Measurements from ENCODE around the gene AFAP1.

The AFAP1 gene

DNA sequence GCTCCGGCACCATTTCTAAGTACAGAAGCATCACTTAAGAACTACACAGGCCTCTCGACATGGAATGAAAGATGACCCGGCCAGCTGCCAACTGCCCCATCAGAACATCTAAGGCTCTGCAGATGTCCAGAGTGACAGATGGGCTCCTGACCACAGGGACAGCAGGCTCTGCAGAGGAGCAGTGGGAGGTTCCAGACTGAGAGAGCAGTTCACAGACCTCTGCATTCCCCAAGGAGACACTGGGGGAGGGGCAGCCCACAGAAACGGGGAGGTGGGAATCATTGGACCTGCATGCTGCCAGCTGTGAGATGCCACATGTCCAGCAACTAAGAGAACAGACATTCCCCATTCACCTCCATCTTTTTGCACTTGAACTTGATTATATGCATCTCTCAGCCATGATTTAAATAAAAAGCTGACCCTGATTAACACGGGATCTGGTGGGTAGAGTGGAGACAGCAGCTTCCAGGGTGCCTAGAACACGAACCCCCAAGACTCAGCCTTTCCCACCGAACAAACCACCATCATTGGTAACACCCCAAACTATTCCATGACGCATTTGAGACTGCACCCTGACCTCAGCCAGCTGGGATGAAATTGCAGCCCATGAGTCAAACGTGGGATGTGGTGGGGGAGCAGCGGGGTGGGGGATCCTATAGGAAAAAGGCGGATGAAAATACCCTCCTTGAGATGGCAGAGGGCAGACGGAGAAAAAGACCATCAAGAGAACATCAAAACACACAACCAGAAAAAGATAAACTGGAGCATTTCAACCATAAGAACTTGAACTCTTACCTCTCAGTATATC lies 47.2 kb downstream of the AFAP1 start:
- no peak for TF ChIP-seq GATA3 (IDR thresholded peaks at IDR 0.05; ENCODE audit: low read depth, low read length)
- no peak for TF ChIP-seq GATA2 (IDR thresholded peaks at IDR 0.05; ENCODE audit: low read depth, low read length)

DNA sequence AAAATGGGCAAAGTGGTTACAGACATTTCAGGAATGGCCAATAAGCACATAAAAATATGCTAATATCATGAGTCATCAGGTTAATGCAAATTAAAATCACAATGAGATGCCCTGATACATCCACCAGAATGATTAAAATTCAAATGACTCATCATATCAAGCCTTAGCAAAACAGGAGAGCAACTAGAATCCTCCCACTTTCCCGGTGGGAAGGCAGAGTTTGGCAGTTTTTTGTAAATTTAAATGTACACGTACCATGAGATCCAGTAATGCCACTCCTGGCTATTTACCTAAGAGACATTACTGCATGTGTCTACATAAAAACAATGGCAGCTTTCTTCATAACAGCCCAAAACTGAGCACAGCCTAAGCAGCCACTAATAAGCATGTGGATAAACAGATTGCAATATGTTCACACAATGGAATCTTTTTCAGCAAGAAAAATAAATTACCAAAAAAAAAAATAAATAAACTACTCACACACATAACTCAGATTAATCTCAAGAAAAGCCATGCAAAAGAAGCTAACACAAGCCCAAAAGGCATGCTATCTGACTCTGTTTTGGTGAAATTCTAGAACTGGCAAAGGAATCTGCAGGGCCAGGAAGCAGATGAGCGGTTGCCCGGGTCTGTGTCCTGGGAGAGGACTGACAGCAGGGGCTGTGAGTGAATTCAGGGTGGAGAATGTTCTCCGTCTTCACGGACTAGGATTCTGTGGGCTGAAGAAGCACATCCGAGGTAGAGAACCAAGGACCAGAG lies 48.8 kb downstream of the AFAP1 start:
- TF ChIP-seq GATA3 (IDR thresholded peaks at IDR 0.05; ENCODE audit: low read depth, low read length): no peak
- no peak for TF ChIP-seq GATA2 (IDR thresholded peaks at IDR 0.05; ENCODE audit: low read depth, low read length)

DNA sequence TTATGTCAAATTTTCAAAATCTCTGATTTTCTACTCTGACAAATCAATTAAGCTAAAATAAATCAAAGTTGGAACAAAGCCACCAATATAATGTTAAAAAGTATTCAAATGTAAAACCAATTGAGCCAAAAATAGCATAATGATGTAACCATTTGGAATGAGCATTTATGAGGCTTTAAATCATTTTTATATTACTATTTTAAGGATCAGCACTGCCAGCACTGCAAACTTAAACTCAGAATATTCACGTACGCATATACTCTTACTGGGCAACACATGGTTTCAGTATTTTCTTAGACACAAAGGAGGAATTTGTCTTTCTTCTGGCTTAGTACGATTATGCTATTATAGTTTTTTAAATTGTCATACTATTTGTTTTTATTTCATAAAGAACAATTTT lies 52.2 kb downstream of the AFAP1 start:
- TF ChIP-seq GATA3 (IDR thresholded peaks at IDR 0.05; ENCODE audit: low read depth, low read length): no peak
- TF ChIP-seq GATA2 (IDR thresholded peaks at IDR 0.05; ENCODE audit: low read depth, low read length): no peak

DNA sequence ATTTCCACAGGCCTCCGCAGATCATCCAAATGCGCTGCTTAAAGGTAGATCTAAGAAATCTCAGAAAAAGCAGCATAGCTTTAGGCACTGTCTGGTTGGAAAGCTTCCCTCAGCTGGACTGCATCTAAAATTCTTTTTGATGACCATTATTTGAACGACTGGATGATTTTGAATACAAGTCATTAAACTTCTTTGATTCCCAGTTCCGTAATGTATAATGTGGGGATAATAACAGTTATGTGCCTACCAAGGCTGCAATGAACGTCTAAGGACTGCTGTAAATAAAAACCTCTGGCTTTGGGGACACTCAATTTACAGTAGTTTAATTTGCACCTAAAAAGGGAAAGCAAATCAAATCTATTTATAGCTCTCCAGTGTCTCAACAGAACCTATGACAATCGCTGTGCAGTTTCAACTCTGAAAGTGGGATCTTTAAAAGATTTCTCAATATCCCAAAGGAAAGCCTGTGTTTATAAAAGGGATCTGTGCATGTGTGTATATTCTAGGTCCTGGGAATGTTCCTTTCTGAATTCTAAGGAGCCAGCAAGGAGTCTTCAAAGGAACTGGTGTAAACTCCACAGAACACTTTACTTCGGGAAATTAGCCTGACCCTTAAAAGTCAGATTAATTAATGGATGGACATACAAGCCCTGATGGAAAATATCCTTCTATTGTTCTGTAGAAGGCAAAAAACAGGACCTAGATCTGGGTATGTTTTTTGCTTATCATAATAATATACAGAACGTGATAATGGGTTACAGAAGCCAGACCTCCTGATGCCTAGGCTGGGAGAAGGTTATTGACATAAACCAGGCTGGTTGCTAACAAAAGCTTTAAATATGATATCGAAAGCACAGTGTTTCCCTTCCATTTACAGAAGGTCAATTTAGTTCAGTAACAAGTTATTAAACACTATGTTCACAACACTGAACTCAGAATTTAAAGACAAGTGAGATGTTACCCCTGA lies 53.4 kb downstream of the AFAP1 start:
- TF ChIP-seq GATA2 (IDR thresholded peaks at IDR 0.05; ENCODE audit: low read depth, low read length): peak; percentile 59; the same call in 1 of the 2 replicates
- peak; percentile 68 for TF ChIP-seq GATA3 (IDR thresholded peaks at IDR 0.05; ENCODE audit: low read depth, low read length)

DNA sequence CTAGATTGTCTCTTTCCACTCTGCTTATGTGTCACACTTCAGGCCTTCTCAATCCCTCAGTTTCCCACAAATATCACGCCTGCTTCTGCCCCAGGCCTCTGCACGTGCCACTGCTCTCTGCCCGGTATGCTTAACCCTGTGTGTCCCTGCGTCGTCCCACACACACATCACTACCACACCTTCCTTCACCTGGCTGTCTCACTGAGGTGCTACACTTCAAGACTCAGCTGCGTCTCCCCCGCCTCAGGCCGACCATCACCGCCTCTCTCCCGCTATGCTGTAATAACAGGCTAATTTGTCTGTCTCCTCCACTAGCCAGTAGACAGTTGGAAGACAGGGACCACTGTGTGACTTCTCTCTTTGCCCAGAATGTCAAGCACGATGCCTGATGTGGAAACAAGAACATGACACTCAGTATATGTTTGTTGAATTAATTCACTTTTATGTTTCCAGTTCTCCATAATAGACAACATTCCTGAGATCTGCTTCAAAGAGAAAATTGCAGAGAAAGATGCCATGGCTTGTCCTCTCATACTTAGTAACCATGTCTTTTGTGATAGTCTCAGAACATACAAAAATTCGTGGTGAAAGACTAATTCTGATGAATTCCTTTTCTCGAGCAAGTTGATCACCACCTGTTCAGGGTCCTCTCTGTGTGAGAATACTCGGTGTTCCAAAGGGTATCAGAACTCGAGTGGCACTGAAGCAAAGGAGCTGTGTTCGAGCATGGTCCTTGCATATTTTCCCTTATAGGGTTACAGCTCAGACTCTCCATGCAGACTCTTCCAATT lies 54.2 kb downstream of the AFAP1 start:
- TF ChIP-seq GATA3 (IDR thresholded peaks at IDR 0.05; ENCODE audit: low read depth, low read length): no peak
- no peak for TF ChIP-seq GATA2 (IDR thresholded peaks at IDR 0.05; ENCODE audit: low read depth, low read length)

DNA sequence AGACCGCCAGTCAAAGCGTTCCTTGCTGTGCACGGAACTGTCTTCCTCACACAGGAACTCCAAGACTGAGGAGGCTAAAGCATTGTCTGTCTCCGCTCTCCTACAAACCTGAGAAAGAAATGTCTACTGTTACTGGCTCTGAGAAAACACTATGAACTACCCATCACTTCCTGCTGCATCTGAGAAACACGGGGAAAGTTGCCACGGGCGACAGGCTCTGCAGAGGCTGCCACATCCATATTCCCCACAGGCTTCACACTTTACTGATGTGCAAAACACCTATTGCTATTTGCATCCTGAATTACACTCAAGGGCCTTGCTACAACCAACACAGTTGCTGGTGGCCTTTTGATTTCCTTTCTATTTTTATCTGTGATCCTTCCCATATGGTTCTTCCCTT lies 59.0 kb downstream of the AFAP1 start:
- TF ChIP-seq GATA3 (IDR thresholded peaks at IDR 0.05; ENCODE audit: low read depth, low read length): no peak
- TF ChIP-seq GATA2 (IDR thresholded peaks at IDR 0.05; ENCODE audit: low read depth, low read length): no peak

DNA sequence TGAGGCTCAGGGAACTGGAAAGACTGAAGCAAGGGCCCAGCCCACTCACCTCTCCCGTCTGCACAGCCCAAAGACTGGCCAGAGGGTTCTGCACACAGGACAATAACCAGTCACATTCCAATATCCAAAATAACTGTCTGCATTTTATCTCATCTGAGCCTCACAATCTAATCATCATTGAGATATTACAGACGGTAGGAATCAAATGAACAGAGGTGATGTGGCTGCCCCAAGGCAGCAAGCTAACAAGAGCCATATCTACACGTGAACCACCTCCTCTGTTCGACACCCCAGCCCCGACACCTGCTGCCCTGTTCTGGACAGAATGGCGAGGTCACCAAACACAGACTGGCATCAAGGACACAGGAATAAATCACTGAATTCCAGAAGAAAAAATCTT lies 60.5 kb downstream of the AFAP1 start:
- peak; percentile 80 for TF ChIP-seq GATA3 (IDR thresholded peaks at IDR 0.05; ENCODE audit: low read depth, low read length)
- TF ChIP-seq GATA2 (IDR thresholded peaks at IDR 0.05; ENCODE audit: low read depth, low read length): peak; percentile 90

DNA sequence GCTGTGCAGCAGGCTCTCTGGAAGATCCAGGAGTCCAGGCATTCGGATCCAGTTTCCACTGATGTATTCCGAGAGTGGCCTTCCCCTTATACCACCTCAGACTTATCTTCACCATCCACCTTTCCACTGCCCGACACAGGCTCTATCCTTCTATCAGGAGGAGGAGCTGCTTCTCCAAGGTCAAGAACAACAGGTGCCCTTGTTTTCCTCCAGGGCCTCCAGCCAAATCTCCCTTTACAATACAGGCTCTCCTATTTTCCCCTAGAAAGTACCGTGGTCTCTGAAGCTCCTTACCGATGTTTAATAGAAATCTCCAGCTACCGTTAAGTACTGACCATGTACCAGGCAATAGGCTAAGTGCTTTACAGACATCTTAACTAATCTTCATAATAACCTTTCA lies 61.3 kb downstream of the AFAP1 start:
- TF ChIP-seq GATA3 (IDR thresholded peaks at IDR 0.05; ENCODE audit: low read depth, low read length) (no peak), GATA2 (IDR thresholded peaks at IDR 0.05; ENCODE audit: low read depth, low read length) (no peak)

DNA sequence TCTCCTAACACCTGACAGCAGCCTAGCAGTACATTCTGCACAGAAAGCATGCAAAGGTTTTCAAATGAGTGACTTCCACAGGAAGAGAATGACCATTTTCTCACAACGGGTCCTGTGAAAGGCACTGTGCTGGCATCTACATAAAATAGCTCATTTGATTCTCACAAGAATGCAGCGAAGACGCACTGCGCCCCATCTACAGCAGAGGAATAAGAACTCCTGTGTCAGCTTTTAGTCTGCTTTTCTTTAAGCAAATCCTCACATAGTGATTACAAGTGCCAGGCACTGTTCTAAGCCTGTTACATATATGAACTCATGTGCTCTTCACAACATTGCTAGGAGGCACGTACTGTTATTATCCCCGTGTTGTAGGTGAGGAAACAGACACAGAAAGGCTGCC lies 62.5 kb downstream of the AFAP1 start:
- TF ChIP-seq GATA2 (IDR thresholded peaks at IDR 0.05; ENCODE audit: low read depth, low read length): no peak
- no peak for TF ChIP-seq GATA3 (IDR thresholded peaks at IDR 0.05; ENCODE audit: low read depth, low read length)

DNA sequence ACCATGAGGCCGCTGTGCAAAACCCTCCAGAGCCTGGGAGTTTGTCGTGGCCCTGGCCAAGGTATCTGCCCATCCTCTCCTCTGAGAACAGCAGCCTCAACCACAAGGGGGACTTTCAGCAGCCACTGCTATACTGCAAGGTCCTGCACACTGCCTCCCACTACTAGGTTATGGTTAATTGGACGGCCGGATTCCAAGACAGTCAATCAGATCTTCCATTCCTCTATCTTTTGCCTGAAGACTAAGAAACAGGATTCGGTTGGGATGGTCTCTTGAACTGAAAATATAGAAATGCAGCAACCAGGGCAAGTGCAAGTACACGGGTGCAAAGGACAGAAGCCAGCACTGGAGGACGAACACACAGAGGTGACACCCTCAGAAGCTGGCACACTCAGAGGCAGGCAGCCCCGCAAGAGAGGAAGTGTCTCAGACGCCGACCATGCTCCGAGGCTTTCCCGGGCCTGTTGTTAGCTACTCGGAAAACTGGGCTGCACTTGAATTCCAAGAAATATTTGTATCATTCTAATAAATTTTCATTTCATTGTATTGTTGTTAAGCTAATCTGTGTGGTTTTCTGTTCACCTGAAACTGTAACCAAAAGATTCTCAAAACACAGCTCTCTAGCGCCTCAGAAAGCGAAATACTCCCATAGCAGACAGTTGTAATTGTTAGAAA lies 63.3 kb downstream of the AFAP1 start:
- no peak for TF ChIP-seq GATA3 (IDR thresholded peaks at IDR 0.05; ENCODE audit: low read depth, low read length)
- TF ChIP-seq GATA2 (IDR thresholded peaks at IDR 0.05; ENCODE audit: low read depth, low read length): no peak

DNA sequence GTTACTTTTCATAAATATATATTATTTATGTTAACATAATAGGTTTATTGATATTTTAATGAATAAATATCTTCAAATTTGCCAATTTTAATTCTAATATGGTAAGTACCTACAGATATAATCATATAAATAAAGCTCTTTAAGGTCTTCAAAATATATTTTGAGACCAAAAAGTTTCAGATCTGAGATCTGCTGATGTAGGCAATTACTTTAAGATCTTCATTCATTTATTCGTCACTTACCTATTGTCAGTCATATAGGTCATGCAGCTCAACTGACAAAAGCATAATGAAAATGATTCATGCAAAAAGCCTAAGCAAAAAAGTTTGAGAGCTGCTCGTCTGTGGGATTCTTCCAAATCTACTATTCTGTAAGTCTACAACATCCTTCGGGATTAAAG lies 64.8 kb downstream of the AFAP1 start:
- TF ChIP-seq GATA3 (IDR thresholded peaks at IDR 0.05; ENCODE audit: low read depth, low read length) (no peak), GATA2 (IDR thresholded peaks at IDR 0.05; ENCODE audit: low read depth, low read length) (no peak)

DNA sequence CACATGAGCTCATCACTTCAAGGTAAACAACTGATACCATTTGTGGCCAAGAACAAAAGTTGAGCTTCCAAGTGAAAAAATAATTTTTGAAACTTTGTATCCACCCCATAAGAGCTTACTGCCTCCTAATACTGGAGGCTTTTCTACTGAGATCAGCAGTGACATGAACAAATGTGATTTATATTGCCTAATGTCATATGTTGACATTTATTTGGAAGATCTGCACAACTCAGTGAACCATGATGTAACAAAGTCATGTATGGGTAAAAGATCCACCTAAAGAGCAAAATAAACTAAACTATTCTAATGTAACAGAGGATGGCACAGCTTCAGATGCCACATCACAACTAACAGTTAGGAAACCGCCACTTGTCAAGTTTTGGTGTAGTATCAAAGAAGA lies 65.8 kb downstream of the AFAP1 start:
- no peak for TF ChIP-seq GATA3 (IDR thresholded peaks at IDR 0.05; ENCODE audit: low read depth, low read length)
- no peak for TF ChIP-seq GATA2 (IDR thresholded peaks at IDR 0.05; ENCODE audit: low read depth, low read length)

Measured in SH-SY5Y (cell line).